ENCODE data around the gene KRT86. TPM values are rescaled to one million over a fixed set of nuclear protein-coding genes. Genes with fewer than 3 reads are reported as not detected.

The KRT86 gene
- total and polyA plus RNA-seq, 2 donors (not counting 1 experiment from before 2014, with no cell fraction given) = 0.02 to 0.17 TPM

GRCh38 chr12:52327830-52328500, 53.5 kb downstream of the KRT86 start:
- no peak for TF ChIP-seq CTCF (conservative IDR thresholded peaks at IDR 0.05 in 1 of 2, IDR thresholded peaks at IDR 0.05 in 1 of 2; ENCODE audit: low read depth in 1 of 2, low read length in 2 of 2)
- no peak for TF ChIP-seq EZH2 (IDR thresholded peaks at IDR 0.05; ENCODE audit: low read length, missing control alignments)
- no peaks in the 10 kb centered on the region for H3K9me3 ChIP-seq (ENCODE audit: control insufficient read depth, insufficient read depth, low read depth, low read length)
- H3K4me2 ChIP-seq (ENCODE audit: extremely low read depth, insufficient read depth, low read length) = no peak overlapping the region
- H3K4me1 ChIP-seq (ENCODE audit: control insufficient read depth, extremely low read depth, insufficient read depth, low read length) = no peaks in the 10 kb centered on the region
- no peaks in the 10 kb centered on the region for H3K79me2 ChIP-seq (ENCODE audit: control insufficient read depth, insufficient read depth, low read length)
- no peaks in the 10 kb centered on the region for H4K20me1 ChIP-seq (ENCODE audit: control insufficient read depth, extremely low read depth, insufficient read depth, low read length)
- no peaks in the 10 kb centered on the region for H3K36me3 ChIP-seq (ENCODE audit: control insufficient read depth, insufficient read depth, low read length)
- no peak for DNase-seq (ENCODE audit: low read depth in 2 of 2)
- no peak overlapping the region for H3K27ac ChIP-seq (ENCODE audit: insufficient read depth, low read length)
- H3K27me3 ChIP-seq (ENCODE audit: control insufficient read depth, insufficient read depth, low read length) = peaks cover 18% of the 10 kb centered on the region
- H2AFZ ChIP-seq (ENCODE audit: low read length) = no peak overlapping the region
- H3K9ac ChIP-seq (ENCODE audit: insufficient read depth, low read length) = no peak overlapping the region
- H3K4me3 ChIP-seq (replicated peaks in 1 of 4; ENCODE audit: control extremely low read depth in 1 of 4, insufficient read depth in 1 of 4, low read depth in 3 of 4, low read length in 4 of 4) = no peak overlapping the region

GRCh38 chr12:52331039-52331438, 56.6 kb downstream of the KRT86 start:
- Histone ChIP-seq H2AFZ (ENCODE audit: low read length) (no peak overlapping the region), H3K9ac (ENCODE audit: insufficient read depth, low read length) (no peak overlapping the region), H3K79me2 (ENCODE audit: control insufficient read depth, insufficient read depth, low read length) (no peaks in the 10 kb centered on the region), H3K27me3 (ENCODE audit: control insufficient read depth, insufficient read depth, low read length) (peaks cover 16% of the 10 kb centered on the region), H3K4me1 (ENCODE audit: control insufficient read depth, extremely low read depth, insufficient read depth, low read length) (no peaks in the 10 kb centered on the region), H4K20me1 (ENCODE audit: control insufficient read depth, extremely low read depth, insufficient read depth, low read length) (no peaks in the 10 kb centered on the region), H3K9me3 (ENCODE audit: control insufficient read depth, insufficient read depth, low read depth, low read length) (no peaks in the 10 kb centered on the region), H3K36me3 (ENCODE audit: control insufficient read depth, insufficient read depth, low read length) (no peaks in the 10 kb centered on the region), H3K4me3 (replicated peaks in 1 of 4; ENCODE audit: control extremely low read depth in 1 of 4, insufficient read depth in 1 of 4, low read depth in 3 of 4, low read length in 4 of 4) (no peak overlapping the region), H3K4me2 (ENCODE audit: extremely low read depth, insufficient read depth, low read length) (no peak overlapping the region), H3K27ac (ENCODE audit: insufficient read depth, low read length) (no peak overlapping the region)
- TF ChIP-seq CTCF (conservative IDR thresholded peaks at IDR 0.05 in 1 of 2, IDR thresholded peaks at IDR 0.05 in 1 of 2; ENCODE audit: low read depth in 1 of 2, low read length in 2 of 2) = no peak
- TF ChIP-seq EZH2 (IDR thresholded peaks at IDR 0.05; ENCODE audit: low read length, missing control alignments) = no peak
- DNase-seq (ENCODE audit: low read depth in 2 of 2) = no peak

DNA sequence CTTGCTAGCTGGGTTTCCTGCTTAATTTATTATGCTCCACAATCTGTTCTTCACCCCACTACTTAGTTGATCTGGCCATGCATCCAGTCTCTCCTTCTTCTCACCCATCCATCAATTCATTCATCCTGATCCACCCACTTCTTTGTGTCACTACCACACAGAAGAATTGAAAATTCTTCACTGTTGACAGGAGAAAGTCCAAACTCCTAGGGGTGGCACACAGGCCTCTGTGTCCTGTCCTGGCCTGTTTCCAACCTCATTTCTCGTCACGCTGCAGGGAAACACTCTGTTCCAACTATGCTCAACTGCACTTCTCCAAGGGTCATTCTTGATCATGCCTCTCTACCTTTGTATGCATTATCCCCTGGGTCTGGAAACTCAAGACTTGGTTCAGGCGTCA, 57.4 kb downstream of the KRT86 start:
- Histone ChIP-seq H3K27me3 (ENCODE audit: control insufficient read depth, insufficient read depth, low read length) (peaks cover 16% of the 10 kb centered on the region), H2AFZ (ENCODE audit: low read length) (no peak overlapping the region), H4K20me1 (ENCODE audit: control insufficient read depth, extremely low read depth, insufficient read depth, low read length) (no peaks in the 10 kb centered on the region), H3K9me3 (ENCODE audit: control insufficient read depth, insufficient read depth, low read depth, low read length) (no peaks in the 10 kb centered on the region), H3K9ac (ENCODE audit: insufficient read depth, low read length) (no peak overlapping the region), H3K36me3 (ENCODE audit: control insufficient read depth, insufficient read depth, low read length) (no peaks in the 10 kb centered on the region), H3K4me3 (replicated peaks in 1 of 4; ENCODE audit: control extremely low read depth in 1 of 4, insufficient read depth in 1 of 4, low read depth in 3 of 4, low read length in 4 of 4) (no peak overlapping the region), H3K27ac (ENCODE audit: insufficient read depth, low read length) (no peak overlapping the region), H3K4me1 (ENCODE audit: control insufficient read depth, extremely low read depth, insufficient read depth, low read length) (no peaks in the 10 kb centered on the region), H3K4me2 (ENCODE audit: extremely low read depth, insufficient read depth, low read length) (no peak overlapping the region), H3K79me2 (ENCODE audit: control insufficient read depth, insufficient read depth, low read length) (no peaks in the 10 kb centered on the region)
- TF ChIP-seq CTCF (conservative IDR thresholded peaks at IDR 0.05 in 1 of 2, IDR thresholded peaks at IDR 0.05 in 1 of 2; ENCODE audit: low read depth in 1 of 2, low read length in 2 of 2) (no peak), EZH2 (IDR thresholded peaks at IDR 0.05; ENCODE audit: low read length, missing control alignments) (no peak)
- no peak for DNase-seq (ENCODE audit: low read depth in 2 of 2)
